B cell (primary cell): ENCODE data around the gene RFC2. TPM values are rescaled to one million over a fixed set of nuclear protein-coding genes. Genes with fewer than 3 reads are reported as not detected.

Experiments
- ATAC-seq: fragments of 200-7000 bp; cut with Tn5 transposase; one replicate; pipeline ENCODE4 v1.10.0; 2021; ENCODE audit warnings: low read depth, mild to moderate bottlenecking, moderate number of reproducible peaks, moderate library complexity
- CTCF ChIA-PET: fragments of 350-600 bp; sonication (Branson Sonifier 250); formaldehyde crosslinking; loops from one replicate; lab custom pipeline; 2021; ENCODE audit warnings: antibody characterized with exemption, inconsistent platforms; lab: Charles Lee
- POLR2A ChIA-PET: fragments of 350-600 bp; sonication (Branson Sonifier 250); formaldehyde crosslinking; loops from one replicate; lab custom pipeline; 2021; ENCODE audit warnings: antibody characterized with exemption; lab: Charles Lee
- DNase-seq: peaks from one replicate; pipeline ENCODE4 v3.0.0; 2013
- H2AFZ ChIP-seq: 2 replicates; pipeline ENCODE4 v1.6.1; 2012; ENCODE audit warnings: mild to moderate bottlenecking, low read depth, low read length; ENCODE audit not compliant: insufficient read depth, poor library complexity, severe bottlenecking
- H3K27ac ChIP-seq, 2 donors: 1 replicate in 1 of 2; 2 replicates in 1 of 2; pipeline ENCODE4 v1.5.1; 2012 to 2013; ENCODE audit warnings: low read length in 2 of 2, mild to moderate bottlenecking in 2 of 2, moderate library complexity in 1 of 2
- H3K27me3 ChIP-seq, 4 experiments: fragments of 200-600 bp in 1 of 4; sonication (generic) in 1 of 4; replicated peaks in 1 of 4; 1 replicate in 2 of 4; 2 replicates in 2 of 4; pipeline versions ENCODE4 v1.6.1 to v1.7.0; 2013 to 2016; ENCODE audit warnings: low read length in 3 of 4, mild to moderate bottlenecking in 2 of 4, mixed read lengths in 1 of 4, moderate library complexity in 1 of 4; ENCODE audit not compliant: insufficient read depth in 4 of 4, control insufficient read depth in 3 of 4; ENCODE audit errors: control extremely low read depth in 1 of 4
- H3K36me3 ChIP-seq, 2 experiments: replicated peaks in 1 of 2; 1 replicate in 1 of 2; 2 replicates in 1 of 2; pipeline versions ENCODE4 v1.6.1 to v1.7.1; 2013; ENCODE audit warnings: low read length in 1 of 2; ENCODE audit not compliant: insufficient read depth in 2 of 2, control insufficient read depth in 1 of 2; ENCODE audit errors: control extremely low read depth in 1 of 2, extremely low read depth in 1 of 2
- H3K4me1 ChIP-seq, 2 donors: fragments of 200-600 bp in 1 of 2; sonication (generic) in 1 of 2; 1 replicate in 1 of 2; 2 replicates in 1 of 2; pipeline versions ENCODE4 v1.5.1 to v1.6.1; 2013 to 2017; ENCODE audit warnings: low read length in 2 of 2; ENCODE audit not compliant: control insufficient read depth in 2 of 2, insufficient read depth in 2 of 2
- H3K4me2 ChIP-seq: replicated peaks from 2 replicates; pipeline ENCODE3; 2012; ENCODE audit warnings: mild to moderate bottlenecking, low read depth, low read length; ENCODE audit not compliant: poor library complexity, severe bottlenecking
- H3K4me3 ChIP-seq, 5 experiments: fragments of 200-600 bp in 1 of 5; sonication (generic) in 1 of 5; 1 replicate in 3 of 5; 2 replicates in 2 of 5; pipeline versions ENCODE4 v1.5.1 to v1.7.0; 2011 to 2016; ENCODE audit warnings: low read length in 4 of 5, mild to moderate bottlenecking in 4 of 5, low read depth in 2 of 5, control low read depth in 1 of 5, moderate library complexity in 1 of 5; ENCODE audit not compliant: insufficient read depth in 1 of 5; ENCODE audit errors: control extremely low read depth in 1 of 5, extremely low read depth in 1 of 5
- H3K79me2 ChIP-seq: fragments of 200-600 bp; sonication (generic); one replicate; pipeline ENCODE4 v1.6.0; 2016; ENCODE audit warnings: low read length; ENCODE audit not compliant: control insufficient read depth, insufficient read depth
- H3K9ac ChIP-seq: fragments of 200-600 bp; sonication (generic); 2 replicates; pipeline ENCODE4 v1.6.1; 2017; ENCODE audit warnings: mild to moderate bottlenecking, low read length, moderate library complexity
- H3K9me3 ChIP-seq, 3 donors: one replicate each; pipeline versions ENCODE4 v1.6.1 to v1.7.1; 2013; ENCODE audit warnings: low read length in 2 of 3; ENCODE audit not compliant: control insufficient read depth in 2 of 3, insufficient read depth in 1 of 3; ENCODE audit errors: control extremely low read depth in 1 of 3
- H4K20me1 ChIP-seq: 2 replicates; pipeline ENCODE4 v1.6.0; 2012; ENCODE audit warnings: mild to moderate bottlenecking, low read length; ENCODE audit not compliant: insufficient read depth, control insufficient read depth, poor library complexity, severe bottlenecking
- H3K27ac Mint-ChIP-seq: one replicate; pipeline ENCODE4 v1.8.0; 2021; ENCODE audit warnings: mixed read lengths
- H3K27me3 Mint-ChIP-seq: one replicate; pipeline ENCODE4 v1.8.0; 2021; ENCODE audit warnings: mixed read lengths
- H3K4me1 Mint-ChIP-seq: one replicate; pipeline ENCODE4 v1.8.0; 2021; ENCODE audit warnings: mixed read lengths
- H3K4me3 Mint-ChIP-seq: one replicate; pipeline ENCODE4 v1.8.0; 2021; ENCODE audit warnings: mixed read lengths
- H3K9me3 Mint-ChIP-seq: one replicate; pipeline ENCODE4 v1.8.0; 2022; ENCODE audit warnings: mixed read lengths; ENCODE audit not compliant: insufficient read depth
- EZH2 ChIP-seq: IDR thresholded peaks from 2 replicates; pipeline ENCODE4 v1.6.1; 2012; ENCODE audit warnings: borderline replicate concordance, low read depth, mild to moderate bottlenecking, moderate library complexity, low read length; ENCODE audit not compliant: insufficient read depth, poor library complexity, severe bottlenecking
- WGBS: methylation state at CpG from one replicate; pipeline ENCODE4 v1.1.5; 2013; ENCODE audit warnings: missing lambda C conversion rate; ENCODE audit not compliant: insufficient coverage; 5-methylcytosine and 5-hydroxymethylcytosine counted together
- intact Hi-C: fragments of 100-400 bp; cut with micrococcal nuclease; formaldehyde crosslinking; loops from one replicate; pipeline ENCODE4 v1.10.0; 2022
- polyA plus RNA-seq: library from polyadenylated mRNA; depleted of rRNA; stranded (reverse); fragments of >200 nt; gene quantifications from 2 replicates; pipeline ENCODE4 v1.2.3, GENCODE V29; 2012
- total RNA-seq, 2 donors: library from RNA; stranded (reverse); fragments of 120-200 nt in 1 of 2; gene quantifications; 1 replicate in 1 of 2; 2 replicates in 1 of 2; pipeline versions ENCODE4 v1.2.3 to v1.2.4, GENCODE V29; 2013 to 2022
- TF ChIP-seq, protein P1 (sequence below): fragments of 200-600 bp; IDR thresholded peaks from one replicate; pipeline ENCODE4 v1.8.0; 2022; ENCODE audit warnings: antibody characterized with exemption, mild to moderate bottlenecking

RFC2 gene
- total and polyA plus RNA-seq, 2 donors (not counting 1 experiment from before 2014, with no cell fraction given) = 20.2 to 36.4 TPM

DNA sequence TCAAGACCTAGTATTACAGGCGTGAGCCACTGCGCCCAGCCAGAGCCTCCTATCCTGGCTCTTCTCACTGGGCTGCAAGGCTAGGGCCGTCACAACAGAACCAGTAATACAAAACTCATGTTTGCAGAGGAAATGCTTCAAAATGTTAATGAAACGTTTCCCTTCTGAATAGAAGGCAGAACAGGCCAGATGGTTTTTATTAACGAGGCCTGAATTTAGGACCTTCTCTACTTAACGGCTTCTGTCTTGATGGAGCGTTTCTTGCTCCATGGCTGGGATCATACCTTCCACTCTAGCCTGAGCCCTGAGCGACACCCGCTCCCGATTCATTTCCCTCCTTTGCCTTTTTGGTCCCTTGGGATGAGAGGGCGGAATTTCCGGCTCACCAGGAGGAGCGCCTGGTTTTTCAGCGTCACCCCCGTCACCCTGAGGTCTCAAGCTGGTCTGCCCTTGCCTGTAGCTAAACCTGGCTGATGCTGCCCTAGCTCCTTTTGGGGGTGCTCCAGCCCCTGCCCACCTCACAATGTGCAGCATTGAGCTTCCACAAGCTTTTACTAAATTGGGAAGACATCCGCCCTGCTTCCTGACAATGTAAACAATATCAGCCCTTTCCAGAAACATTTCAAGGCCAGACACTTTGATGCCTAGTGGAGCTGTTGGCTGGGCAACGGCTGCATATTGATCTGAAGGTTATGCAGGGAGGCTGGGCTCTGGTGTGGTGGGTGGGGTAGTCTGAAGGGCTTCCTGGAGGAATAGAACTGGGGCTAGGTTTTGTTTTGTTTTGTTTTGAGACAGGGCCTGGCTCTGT is 40.2 kb upstream of the RFC2 start:
- peaks cover 41% of the 10 kb centered on the region for H3K4me1 Mint-ChIP-seq
- H3K4me3 ChIP-seq = no peak overlapping the region
- H3K27me3 ChIP-seq = no peaks in the 10 kb centered on the region
- ATAC-seq = no peak
- 95% methylated on average over 16 of the region's 17 CpGs for WGBS
- DNase-seq = no peak
- peaks cover 0 to 3% (median 0%) of the 10 kb centered on the region in 3 donors for H3K9me3 ChIP-seq
- intact Hi-C loops = no loop called here
- no peak overlapping the region for H3K27ac ChIP-seq
- no peak overlapping the region for H3K27ac Mint-ChIP-seq
- no peak overlapping the region for H3K4me2 ChIP-seq
- no peaks in the 10 kb centered on the region for H3K36me3 ChIP-seq
- TF ChIP-seq EZH2 = no peak
- TF ChIP-seq, protein P1, sequence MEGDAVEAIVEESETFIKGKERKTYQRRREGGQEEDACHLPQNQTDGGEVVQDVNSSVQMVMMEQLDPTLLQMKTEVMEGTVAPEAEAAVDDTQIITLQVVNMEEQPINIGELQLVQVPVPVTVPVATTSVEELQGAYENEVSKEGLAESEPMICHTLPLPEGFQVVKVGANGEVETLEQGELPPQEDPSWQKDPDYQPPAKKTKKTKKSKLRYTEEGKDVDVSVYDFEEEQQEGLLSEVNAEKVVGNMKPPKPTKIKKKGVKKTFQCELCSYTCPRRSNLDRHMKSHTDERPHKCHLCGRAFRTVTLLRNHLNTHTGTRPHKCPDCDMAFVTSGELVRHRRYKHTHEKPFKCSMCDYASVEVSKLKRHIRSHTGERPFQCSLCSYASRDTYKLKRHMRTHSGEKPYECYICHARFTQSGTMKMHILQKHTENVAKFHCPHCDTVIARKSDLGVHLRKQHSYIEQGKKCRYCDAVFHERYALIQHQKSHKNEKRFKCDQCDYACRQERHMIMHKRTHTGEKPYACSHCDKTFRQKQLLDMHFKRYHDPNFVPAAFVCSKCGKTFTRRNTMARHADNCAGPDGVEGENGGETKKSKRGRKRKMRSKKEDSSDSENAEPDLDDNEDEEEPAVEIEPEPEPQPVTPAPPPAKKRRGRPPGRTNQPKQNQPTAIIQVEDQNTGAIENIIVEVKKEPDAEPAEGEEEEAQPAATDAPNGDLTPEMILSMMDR = no peak
- peaks cover 6% of the 10 kb centered on the region for H4K20me1 ChIP-seq
- H3K4me3 Mint-ChIP-seq = no peak overlapping the region
- H3K9me3 Mint-ChIP-seq = no peaks in the 10 kb centered on the region
- no peak overlapping the region for H3K9ac ChIP-seq
- ChIA-PET POLR2A (no interaction called here), CTCF (interaction anchor here (0.7 to 1.2 kb wide), 3 partner anchors 88 to 227 kb away, joined by 3 to 7 read pairs (median 3); no protein-coding TSS in a partner anchor)
- no peak overlapping the region for H2AFZ ChIP-seq
- no peaks in the 10 kb centered on the region for H3K27me3 Mint-ChIP-seq
- peaks cover 71% of the 10 kb centered on the region for H3K79me2 ChIP-seq
- H3K4me1 ChIP-seq = peaks cover 10 to 24% of the 10 kb centered on the region in 2 donors

DNA sequence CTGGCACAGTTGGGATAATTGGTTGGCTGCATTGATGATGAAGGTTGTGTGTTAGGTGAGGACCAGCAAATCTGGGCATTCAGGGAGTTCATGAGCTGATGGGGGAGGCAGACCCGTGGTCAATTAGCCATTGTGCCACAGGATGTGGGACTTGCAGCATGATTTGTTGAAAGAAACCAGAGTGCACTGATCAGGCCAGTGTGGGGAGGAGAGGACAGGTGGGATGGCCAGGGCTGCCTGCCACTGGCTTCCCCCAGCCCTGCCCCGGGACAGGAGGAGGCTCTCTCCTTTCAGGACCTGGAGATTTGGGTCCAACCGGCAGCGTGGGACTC is 39.3 kb upstream of the RFC2 start:
- DNase-seq (no peak), ATAC-seq (no peak)
- Histone ChIP-seq H2AFZ (no peak overlapping the region), H3K4me2 (peak overlapping the region; percentile 47), H3K9me3 (peaks cover 0 to 3% (median 0%) of the 10 kb centered on the region in 3 donors), H3K9ac (no peak overlapping the region), H3K4me3 (no peak overlapping the region), H3K36me3 (no peaks in the 10 kb centered on the region), H3K79me2 (peaks cover 72% of the 10 kb centered on the region), H3K4me1 (peaks cover 15 to 30% of the 10 kb centered on the region in 2 donors), H4K20me1 (peaks cover 6% of the 10 kb centered on the region), H3K27ac (no peak overlapping the region), H3K27me3 (no peaks in the 10 kb centered on the region)
- Mint-ChIP-seq H3K27me3 (no peaks in the 10 kb centered on the region), H3K4me3 (no peak overlapping the region), H3K4me1 (peaks cover 46% of the 10 kb centered on the region), H3K27ac (no peak overlapping the region), H3K9me3 (no peaks in the 10 kb centered on the region)
- POLR2A ChIA-PET = no interaction called here
- TF ChIP-seq EZH2 = no peak
- TF ChIP-seq, protein P1 = no peak
- intact Hi-C loops = no loop called here
- CTCF ChIA-PET = interaction anchor here (0.7 to 7.0 kb wide), 3 partner anchors 86 to 107 kb away, joined by 3 to 48 read pairs (median 12); no protein-coding TSS in a partner anchor
- WGBS = 36% methylated on average over 2 of the region's 4 CpGs
